Gastrocnemius medialis (tissue), 4 donors: ENCODE measurements around the gene MPRIP. TPM values are rescaled to one million over a fixed set of nuclear protein-coding genes. Genes with fewer than 3 reads are reported as not detected.
A peak's percentile ranks its signal among the peaks of the same experiment; 100 is the strongest.

Experiments used
- ATAC-seq, 2 donors: fragments of 150-250 bp; one replicate each; pipeline ENCODE4 v1.9.1; 2016
- DNase-seq, 2 donors: peaks; one replicate each; pipeline ENCODE4 v3.0.0-alpha.2; 2019
- H3K27ac ChIP-seq, 4 donors: fragments of 200-600 bp; sonication (generic); 1 replicate in 1 of 4; 2 replicates in 3 of 4; pipeline ENCODE4 v1.5.1; 2016 to 2018; ENCODE audit warnings: mild to moderate bottlenecking in 2 of 4, moderate library complexity in 1 of 4
- H3K27me3 ChIP-seq, 3 donors: fragments of 200-600 bp; sonication (generic) in 2 of 3; 1 replicate in 1 of 3; 2 replicates in 2 of 3; pipeline versions ENCODE4 v1.5.1 to v1.6.0; 2016 to 2019; ENCODE audit warnings: mild to moderate bottlenecking in 1 of 3, moderate library complexity in 1 of 3
- H3K36me3 ChIP-seq, 2 donors: fragments of 200-600 bp; sonication (generic) in 1 of 2; one replicate each; pipeline ENCODE4 v1.5.1; 2017 to 2018
- H3K4me1 ChIP-seq, 2 donors: fragments of 200-600 bp; sonication (generic) in 1 of 2; one replicate each; pipeline ENCODE4 v1.5.1; 2016 to 2017; ENCODE audit warnings: mild to moderate bottlenecking in 2 of 2
- H3K4me3 ChIP-seq, 4 donors: fragments of 200-600 bp; sonication (generic) in 3 of 4; 1 replicate in 1 of 4; 2 replicates in 3 of 4; pipeline ENCODE4 v1.5.1; 2016 to 2019; ENCODE audit warnings: mild to moderate bottlenecking in 2 of 4
- H3K9me3 ChIP-seq, 3 donors: fragments of 200-600 bp; sonication (generic) in 2 of 3; 1 replicate in 1 of 3; 2 replicates in 2 of 3; pipeline ENCODE4 v1.5.1; 2016 to 2019
- CTCF ChIP-seq, 5 experiments: fragments of 450-650 bp in 3 of 5; fragments of 200-600 bp in 2 of 5; sonication (generic) in 2 of 5; IDR thresholded peaks in 4 of 5; conservative IDR thresholded peaks in 1 of 5; 1 replicate in 4 of 5; 2 replicates in 1 of 5; pipeline ENCODE4 v1.5.1; 2016 to 2019; ENCODE audit warnings: antibody characterized with exemption in 5 of 5, mild to moderate bottlenecking in 3 of 5, moderate library complexity in 3 of 5
- POLR2A ChIP-seq, 2 donors: fragments of 450-650 bp; IDR thresholded peaks; one replicate each; pipeline ENCODE4 v1.6.1; 2017; ENCODE audit warnings: antibody characterized with exemption in 2 of 2, mild to moderate bottlenecking in 2 of 2, moderate library complexity in 2 of 2
- in situ Hi-C, 4 donors: fragments of 200-750 bp; cut with MboI; loops; one replicate each; pipeline versions ENCODE4 v1.15.0 to v1.8.0; 2017; ENCODE audit warnings: low sequenced_read_pairs in 4 of 4
- intact Hi-C: fragments of 100-400 bp; cut with DNase I; formaldehyde crosslinking; loops from one replicate; pipeline ENCODE4 v1.15.1; 2023; ENCODE audit warnings: low total_unique reads
- total RNA-seq, 4 donors: library from RNA; depleted of rRNA; stranded (reverse); fragments of >200 nt; gene quantifications; one replicate each; pipeline versions ENCODE4 v1.1.0 to v1.2.3, GENCODE V29; 2016

MPRIP gene
- total RNA-seq, 4 donors from 2014 or later = 71.1 to 127 (median 124) TPM

- TF ChIP-seq POLR2A (IDR thresholded peaks at IDR 0.05) (no peak), CTCF (IDR thresholded peaks at IDR 0.05 in 4 of 5, conservative IDR thresholded peaks at IDR 0.05 in 1 of 5) (no peak)
- Histone ChIP-seq H3K4me1 (peaks cover 83 to 86% of the 10 kb centered on the region in 2 donors), H3K36me3 (no peaks in the 10 kb centered on the region), H3K27me3 (no peaks in the 10 kb centered on the region), H3K4me3 (no peak overlapping the region), H3K9me3 (no peaks in the 10 kb centered on the region), H3K27ac (peak overlapping the region; percentile 52 to 66 (median 56))
- in situ Hi-C loops (no loop called here), intact Hi-C loops (no loop called here)
- ATAC-seq (no peak), DNase-seq (peak in 1 of 2 donors; percentile 8)
These were observed 29.5 kb downstream of the MPRIP start for GRCh38 chr17:17071531-17072360.

- DNase-seq (peak in 1 of 2 donors; percentile 44), ATAC-seq (peak in 1 of 2 donors; percentile 61)
- Histone ChIP-seq H3K9me3 (no peaks in the 10 kb centered on the region), H3K36me3 (peaks cover 0 to 5% of the 10 kb centered on the region in 2 donors), H3K4me3 (no peak overlapping the region), H3K27ac (peak overlapping the region; percentile 52 to 66 (median 56)), H3K4me1 (peaks cover 83 to 85% of the 10 kb centered on the region in 2 donors), H3K27me3 (no peaks in the 10 kb centered on the region)
- in situ Hi-C loops (no loop called here), intact Hi-C loops (no loop called here)
- TF ChIP-seq CTCF (IDR thresholded peaks at IDR 0.05 in 4 of 5, conservative IDR thresholded peaks at IDR 0.05 in 1 of 5) (no peak), POLR2A (IDR thresholded peaks at IDR 0.05) (no peak)
These were observed 30.3 kb downstream of the MPRIP start for GRCh38 chr17:17072546-17072945.

DNA sequence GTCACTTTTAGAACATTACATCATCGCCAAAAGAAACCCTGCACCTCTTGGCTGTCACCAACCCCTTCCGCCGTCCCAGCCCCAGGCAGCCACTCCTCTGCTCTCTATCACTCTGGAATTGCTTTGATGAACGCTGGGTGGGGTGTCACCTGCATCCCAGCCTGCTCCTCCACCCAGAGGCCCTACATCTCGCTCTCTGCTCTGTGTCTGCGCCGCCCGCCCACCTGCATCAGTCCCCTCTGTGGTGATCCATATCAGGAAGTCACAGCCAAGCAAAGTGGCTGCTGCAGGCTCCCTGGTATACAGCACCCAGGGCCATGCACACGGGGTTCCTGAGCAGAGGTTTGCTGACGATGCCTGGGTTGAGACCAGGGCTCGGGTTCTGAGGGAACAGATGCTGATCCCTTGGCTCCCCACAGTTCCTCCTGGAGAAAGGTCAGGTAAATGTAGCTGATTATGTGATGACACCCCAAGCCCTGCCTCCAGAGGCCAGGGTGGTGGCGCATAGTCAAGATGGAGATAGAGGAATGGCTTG lies 30.8 kb downstream of the MPRIP start:
- Histone ChIP-seq H3K4me3 (no peak overlapping the region), H3K36me3 (peaks cover 0 to 5% of the 10 kb centered on the region in 2 donors), H3K4me1 (peaks cover 85 to 89% of the 10 kb centered on the region in 2 donors), H3K27ac (peak overlapping the region; percentile 52 to 66 (median 56)), H3K9me3 (no peaks in the 10 kb centered on the region), H3K27me3 (no peaks in the 10 kb centered on the region)
- in situ Hi-C loops (no loop called here), intact Hi-C loops (no loop called here)
- peak in 1 of 2 donors; percentile 34 for DNase-seq
- TF ChIP-seq POLR2A (IDR thresholded peaks at IDR 0.05) = no peak
- no peak for TF ChIP-seq CTCF (IDR thresholded peaks at IDR 0.05 in 4 of 5, conservative IDR thresholded peaks at IDR 0.05 in 1 of 5)
- peak; percentile 69 to 77 for ATAC-seq

DNA sequence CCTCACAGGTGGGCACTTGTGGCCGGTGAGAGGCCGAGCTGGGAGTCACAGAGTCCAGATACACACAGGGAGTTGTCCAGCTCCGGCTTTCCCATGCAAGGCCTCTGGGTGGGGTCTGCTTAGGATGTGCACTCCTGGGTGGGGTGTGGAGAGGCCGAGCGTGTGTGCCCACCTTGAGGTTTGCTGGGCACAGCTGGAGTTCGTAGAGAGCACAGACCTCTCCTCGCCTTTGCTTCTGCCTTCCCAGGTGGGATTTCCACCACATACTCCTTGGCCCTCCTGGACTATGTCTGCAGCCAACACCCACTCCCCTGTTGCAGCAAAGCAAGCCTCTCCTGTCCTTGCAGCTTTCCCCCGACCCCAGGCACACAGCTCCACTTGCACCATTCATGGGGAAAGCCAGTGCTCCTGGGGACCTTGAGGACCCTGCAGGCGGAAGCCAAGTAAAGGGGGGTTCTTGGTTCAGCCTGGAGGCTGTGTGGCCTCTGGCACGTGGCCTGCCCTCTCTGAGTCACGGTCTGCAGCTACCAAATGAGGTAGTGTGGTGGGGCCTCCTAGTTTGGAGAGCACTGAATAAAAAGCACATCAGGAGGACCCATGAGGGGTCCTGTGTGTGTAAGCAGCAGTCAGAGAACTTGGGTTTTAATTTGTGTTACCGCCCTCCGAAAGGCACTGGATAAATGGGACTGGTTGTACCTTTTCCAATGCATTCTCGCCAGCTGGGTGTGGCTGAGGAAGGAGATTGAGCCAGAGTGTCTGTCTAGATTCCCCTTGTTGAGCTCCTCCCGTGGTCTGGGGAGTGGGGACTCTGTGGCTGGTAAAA lies 31.5 kb downstream of the MPRIP start:
- no peaks in the 10 kb centered on the region for H3K9me3 ChIP-seq
- H3K27me3 ChIP-seq = no peaks in the 10 kb centered on the region
- peak overlapping the region; percentile 52 to 66 (median 56) for H3K27ac ChIP-seq
- intact Hi-C loops = no loop called here
- in situ Hi-C loops = no loop called here
- DNase-seq = peak in 1 of 2 donors; percentile 14
- ATAC-seq = peak in 1 of 2 donors; percentile 22
- peaks cover 90 to 92% of the 10 kb centered on the region in 2 donors for H3K4me1 ChIP-seq
- H3K4me3 ChIP-seq = no peak overlapping the region
- no peak for TF ChIP-seq CTCF (IDR thresholded peaks at IDR 0.05 in 4 of 5, conservative IDR thresholded peaks at IDR 0.05 in 1 of 5)
- TF ChIP-seq POLR2A (IDR thresholded peaks at IDR 0.05) = no peak
- peaks cover 0 to 5% of the 10 kb centered on the region in 2 donors for H3K36me3 ChIP-seq
